Measurements from ENCODE around the gene C11orf86. TPM values are rescaled to one million over a fixed set of nuclear protein-coding genes. Genes with fewer than 3 reads are reported as not detected.

The C11orf86 gene
- total RNA-seq, 1 experiment from 2014 or later, result 0.25 TPM

- Histone ChIP-seq H3K4me2 (ENCODE audit: low read length) (no peak overlapping the region), H3K9me2 (ENCODE audit: insufficient read depth) (no peaks in the 10 kb centered on the region), H3K36me3 (ENCODE audit: control insufficient read depth in 1 of 2, insufficient read depth in 2 of 2, low read length in 2 of 2) (no peaks in the 10 kb centered on the region), H3K4me1 (ENCODE audit: control insufficient read depth in 1 of 2, insufficient read depth in 2 of 2, low read length in 2 of 2) (no peaks in the 10 kb centered on the region), H4K20me1 (ENCODE audit: insufficient read depth) (no peaks in the 10 kb centered on the region), H3K27me3 (ENCODE audit: insufficient read depth, low read length) (no peaks in the 10 kb centered on the region), H3K4me3 (replicated peaks in 1 of 2; ENCODE audit: low read depth in 1 of 2, low read length in 2 of 2) (no peak overlapping the region), H3K79me2 (ENCODE audit: insufficient read depth, low read length) (no peaks in the 10 kb centered on the region), H3K9me3 (ENCODE audit: control insufficient read depth in 1 of 2, insufficient read depth in 1 of 2, low read depth in 1 of 2, low read length in 2 of 2) (no peaks in the 10 kb centered on the region), H3K9ac (ENCODE audit: low read length) (no peak overlapping the region), H2AFZ (ENCODE audit: low read depth, low read length, poor library complexity, severe bottlenecking) (no peak overlapping the region), H3K27ac (ENCODE audit: low read depth, low read length) (no peak overlapping the region)
- no TSS peak for BruUV-seq (replicated peaks)
- ChIA-PET RAD21 (ENCODE audit: low non-redundant PET in 1 of 2, low total read pairs in 2 of 2, uncharacterized antibody in 2 of 2, unreplicated experiment in 2 of 2) (no interaction called here), POLR2A (interaction anchor here (1.4 kb wide), 1 partner anchor 7 kb away, joined by 4 read pairs; no protein-coding TSS in a partner anchor), CTCF (no interaction called here)
- DNase-seq (ENCODE audit: low read depth, low spot score), result no peak
- intact Hi-C loops (cut with micrococcal nuclease), result no loop called here
- no peak for ATAC-seq
- no peak for TF ChIP-seq ELF1 (IDR thresholded peaks at IDR 0.05; ENCODE audit: borderline replicate concordance, low read depth)
- TF ChIP-seq ZFX (IDR thresholded peaks at IDR 0.05), result no peak
- no peak for TF ChIP-seq FOSL1 (IDR thresholded peaks at IDR 0.05; ENCODE audit: low read depth)
Observed at GRCh38 chr11:67014343-67014742, 39.2 kb downstream of the C11orf86 start.

- POLR2A ChIA-PET, result no interaction called here
- Histone ChIP-seq H4K20me1 (ENCODE audit: insufficient read depth) (no peaks in the 10 kb centered on the region), H3K9ac (ENCODE audit: low read length) (no peak overlapping the region), H3K36me3 (ENCODE audit: control insufficient read depth in 1 of 2, insufficient read depth in 2 of 2, low read length in 2 of 2) (no peaks in the 10 kb centered on the region), H3K9me3 (ENCODE audit: control insufficient read depth in 1 of 2, insufficient read depth in 1 of 2, low read depth in 1 of 2, low read length in 2 of 2) (no peaks in the 10 kb centered on the region), H3K9me2 (ENCODE audit: insufficient read depth) (no peaks in the 10 kb centered on the region), H3K27me3 (ENCODE audit: insufficient read depth, low read length) (no peaks in the 10 kb centered on the region), H3K4me3 (replicated peaks in 1 of 2; ENCODE audit: low read depth in 1 of 2, low read length in 2 of 2) (no peak overlapping the region), H3K4me1 (ENCODE audit: control insufficient read depth in 1 of 2, insufficient read depth in 2 of 2, low read length in 2 of 2) (no peaks in the 10 kb centered on the region), H3K79me2 (ENCODE audit: insufficient read depth, low read length) (no peaks in the 10 kb centered on the region), H3K27ac (ENCODE audit: low read depth, low read length) (no peak overlapping the region), H3K4me2 (ENCODE audit: low read length) (no peak overlapping the region), H2AFZ (ENCODE audit: low read depth, low read length, poor library complexity, severe bottlenecking) (no peak overlapping the region)
- no TSS peak for BruUV-seq (replicated peaks)
- intact Hi-C loops (cut with micrococcal nuclease), result no loop called here
- CTCF ChIA-PET, result no interaction called here
- RAD21 ChIA-PET (ENCODE audit: low non-redundant PET in 1 of 2, low total read pairs in 2 of 2, uncharacterized antibody in 2 of 2, unreplicated experiment in 2 of 2), result no interaction called here
- DNase-seq (ENCODE audit: low read depth, low spot score) (no peak), ATAC-seq (no peak)
- no peak for TF ChIP-seq FOSL1 (IDR thresholded peaks at IDR 0.05; ENCODE audit: low read depth)
- no peak for TF ChIP-seq POLR2AphosphoS5 (IDR thresholded peaks at IDR 0.05; ENCODE audit: low read depth, low read length)
- no peak for TF ChIP-seq POLR2A (IDR thresholded peaks at IDR 0.05; ENCODE audit: borderline replicate concordance, extremely low read depth, insufficient read depth, insufficient read length)
- no peak for TF ChIP-seq JUND (IDR thresholded peaks at IDR 0.05)
- no peak for TF ChIP-seq CTCF (IDR thresholded peaks at IDR 0.05 in 2 of 3, conservative IDR thresholded peaks at IDR 0.05 in 1 of 3; ENCODE audit: borderline replicate concordance in 1 of 3, insufficient read depth in 1 of 3, low read depth in 2 of 3, low read length in 2 of 3)
- TF ChIP-seq MAX (IDR thresholded peaks at IDR 0.05), result no peak
- no peak for TF ChIP-seq EZH2 (IDR thresholded peaks at IDR 0.05)
- TF ChIP-seq EGR1 (IDR thresholded peaks at IDR 0.05; ENCODE audit: low read depth), result no peak
- TF ChIP-seq CEBPB (IDR thresholded peaks at IDR 0.05; ENCODE audit: low read depth), result no peak
- TF ChIP-seq SP1 (IDR thresholded peaks at IDR 0.05; ENCODE audit: low read depth), result no peak
Observed at GRCh38 chr11:67015048-67015447, 39.9 kb downstream of the C11orf86 start.
